HEK293T (cell line): ENCODE results near the gene SCGB1C1.

Experiments
- CTCF ChIA-PET: fragments of 350-600 bp; formaldehyde crosslinking; extraction: SDS; loops from one replicate; lab custom pipeline; 2021; ENCODE audit warnings: antibody characterized with exemption, inconsistent platforms; lab: Yijun Ruan, JAX
- POLR2A ChIA-PET: fragments of 350-600 bp; formaldehyde crosslinking; extraction: SDS; loops from one replicate; lab custom pipeline; 2020; ENCODE audit warnings: antibody characterized with exemption, inconsistent platforms; lab: Yijun Ruan, JAX
- DNase-seq: peaks from one replicate; pipeline ENCODE4 v3.0.0; 2012; ENCODE audit warnings: mixed read lengths; ENCODE audit errors: extremely low spot score
- ARNT ChIP-seq: fragments of 450-650 bp; IDR thresholded peaks from 2 replicates; pipeline ENCODE4 v1.6.1; 2017; ENCODE audit warnings: mild to moderate bottlenecking
- BHLHE40 ChIP-seq: fragments of 450-650 bp; IDR thresholded peaks from 2 replicates; pipeline ENCODE4 v1.6.1; 2016; ENCODE audit warnings: mild to moderate bottlenecking, moderate library complexity, borderline replicate concordance
- CTBP1 ChIP-seq: fragments of 450-650 bp; IDR thresholded peaks from 2 replicates; pipeline ENCODE4 v1.6.1; 2016; ENCODE audit warnings: borderline replicate concordance
- ELF4 ChIP-seq: fragments of 450-650 bp; IDR thresholded peaks from 2 replicates; pipeline ENCODE4 v1.6.1; 2017; ENCODE audit warnings: antibody characterized with exemption
- FOXA1 ChIP-seq: fragments of 450-650 bp; IDR thresholded peaks from 2 replicates; pipeline ENCODE4 v1.6.1; 2016; ENCODE audit warnings: mild to moderate bottlenecking
- FOXK2 ChIP-seq: fragments of 450-650 bp; IDR thresholded peaks from 2 replicates; pipeline ENCODE4 v1.6.1; 2016; ENCODE audit warnings: mild to moderate bottlenecking
- FOXM1 ChIP-seq: fragments of 450-650 bp; IDR thresholded peaks from 2 replicates; pipeline ENCODE4 v1.6.1; 2017; ENCODE audit warnings: mild to moderate bottlenecking, borderline replicate concordance
- HDGF ChIP-seq: fragments of 450-650 bp; IDR thresholded peaks from 2 replicates; pipeline ENCODE4 v1.6.1; 2017; ENCODE audit warnings: antibody characterized with exemption, borderline replicate concordance
- L3MBTL2 ChIP-seq: fragments of 450-650 bp; conservative IDR thresholded peaks from 2 replicates; pipeline ENCODE4 v1.6.1; 2016; ENCODE audit warnings: mild to moderate bottlenecking
- LEF1 ChIP-seq: fragments of 450-650 bp; IDR thresholded peaks from 2 replicates; pipeline ENCODE4 v1.6.1; 2017; ENCODE audit warnings: mild to moderate bottlenecking, borderline replicate concordance
- NFRKB ChIP-seq: fragments of 450-650 bp; IDR thresholded peaks from 2 replicates; pipeline ENCODE4 v1.6.1; 2016; ENCODE audit warnings: mild to moderate bottlenecking, moderate library complexity
- PKNOX1 ChIP-seq: fragments of 450-650 bp; IDR thresholded peaks from 2 replicates; pipeline ENCODE4 v1.6.1; 2016
- SP1 ChIP-seq: fragments of 450-650 bp; IDR thresholded peaks from 2 replicates; pipeline ENCODE4 v1.6.1; 2017
- SUZ12 ChIP-seq: fragments of 450-650 bp; IDR thresholded peaks from 2 replicates; pipeline ENCODE4 v1.6.1; 2016; ENCODE audit warnings: mild to moderate bottlenecking
- TARDBP ChIP-seq: fragments of 450-650 bp; IDR thresholded peaks from 2 replicates; pipeline ENCODE4 v1.6.1; 2016
- ZNF384 ChIP-seq: fragments of 450-650 bp; IDR thresholded peaks from 2 replicates; pipeline ENCODE4 v1.6.1; 2016

Gene SCGB1C1

DNA sequence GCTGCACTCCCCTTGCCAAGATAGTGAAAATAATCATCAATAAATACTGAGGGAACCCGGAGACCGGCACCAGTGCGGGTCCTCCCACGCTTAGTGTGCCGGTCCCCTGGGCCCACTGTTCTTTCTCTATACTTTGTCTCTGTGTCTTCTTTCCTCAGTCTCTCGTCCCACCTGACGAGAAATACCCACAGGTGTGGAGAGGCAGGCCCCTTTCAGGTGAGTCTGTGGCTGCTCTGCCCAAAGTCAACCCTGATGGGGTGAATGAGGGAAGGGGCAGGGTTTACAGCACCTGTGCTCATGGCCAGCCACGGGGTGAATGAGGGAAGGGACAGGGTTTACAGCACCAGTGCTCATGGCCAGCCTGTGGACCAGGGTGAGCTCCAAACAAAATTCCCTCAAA is 9.6 kb downstream of the SCGB1C1 start:
- no peak for DNase-seq
- CTCF ChIA-PET = no interaction called here
- no peak for TF ChIP-seq FOXK2
- TF ChIP-seq ELF4 = no peak
- TF ChIP-seq FOXA1 = no peak
- no peak for TF ChIP-seq CTBP1
- TF ChIP-seq FOXM1 = no peak
- TF ChIP-seq HDGF = no peak
- TF ChIP-seq SUZ12 = no peak
- no peak for TF ChIP-seq TARDBP
- TF ChIP-seq BHLHE40 = no peak
- no peak for TF ChIP-seq ARNT
- no peak for TF ChIP-seq PKNOX1
- TF ChIP-seq LEF1 = no peak
- no peak for TF ChIP-seq SP1
- no peak for TF ChIP-seq NFRKB
- TF ChIP-seq L3MBTL2 = no peak
- TF ChIP-seq ZNF384 = no peak
- POLR2A ChIA-PET = no interaction called here

GRCh38 chr11:203056-203944 is 10.4 kb downstream of the SCGB1C1 start:
- CTCF ChIA-PET = no interaction called here
- POLR2A ChIA-PET = interaction anchor here (1.3 kb wide), 1 partner anchor 34 kb away, joined by 3 read pairs; no protein-coding TSS in a partner anchor
- DNase-seq = no peak
- no peak for TF ChIP-seq HDGF
- no peak for TF ChIP-seq CTBP1
- no peak for TF ChIP-seq LEF1
- TF ChIP-seq NFRKB = no peak
- no peak for TF ChIP-seq ARNT
- no peak for TF ChIP-seq FOXK2
- TF ChIP-seq ZNF384 = no peak
- TF ChIP-seq BHLHE40 = no peak
- no peak for TF ChIP-seq FOXM1
- TF ChIP-seq SUZ12 = no peak
- no peak for TF ChIP-seq PKNOX1
- TF ChIP-seq TARDBP = no peak

- no peak for TF ChIP-seq FOXM1
- no peak for TF ChIP-seq SP1
- TF ChIP-seq ZNF384 = no peak
- no peak for TF ChIP-seq BHLHE40
- no peak for TF ChIP-seq FOXK2
- no peak for TF ChIP-seq ARNT
- no peak for TF ChIP-seq CTBP1
- TF ChIP-seq FOXA1 = no peak
- TF ChIP-seq L3MBTL2 = no peak
- no peak for TF ChIP-seq PKNOX1
- no peak for TF ChIP-seq TARDBP
- no peak for TF ChIP-seq LEF1
- no peak for TF ChIP-seq SUZ12
- TF ChIP-seq ELF4 = no peak
- no peak for TF ChIP-seq NFRKB
- ChIA-PET POLR2A (interaction anchor here (1.3 kb wide), 1 partner anchor 33 kb away, joined by 3 read pairs; no protein-coding TSS in a partner anchor), CTCF (no interaction called here)
- no peak for DNase-seq
Observed at GRCh38 chr11:203945-204586, 11.2 kb downstream of the SCGB1C1 start.

GRCh38 chr11:204587-205109 is 11.8 kb downstream of the SCGB1C1 start:
- ChIA-PET CTCF (no interaction called here), POLR2A (no interaction called here)
- DNase-seq = no peak
- no peak for TF ChIP-seq ARNT
- no peak for TF ChIP-seq ELF4
- TF ChIP-seq PKNOX1 = no peak
- no peak for TF ChIP-seq LEF1
- no peak for TF ChIP-seq ZNF384
- TF ChIP-seq BHLHE40 = no peak
- no peak for TF ChIP-seq FOXK2
- no peak for TF ChIP-seq SUZ12
- TF ChIP-seq HDGF = no peak
